Measurements from ENCODE around the gene CCDC57.

The CCDC57 gene

GRCh38 chr17:82173351-82174041 lies 39.1 kb downstream of the CCDC57 start:
- no peak for TF ChIP-seq CTCF (IDR thresholded peaks at IDR 0.05; ENCODE audit: low read depth, low read length)
- H3K4me3 ChIP-seq (replicated peaks in 1 of 2; ENCODE audit: low read depth in 2 of 2, low read length in 2 of 2) = no peak overlapping the region
- no peak for DNase-seq (ENCODE audit: low read depth in 2 of 2)

DNA sequence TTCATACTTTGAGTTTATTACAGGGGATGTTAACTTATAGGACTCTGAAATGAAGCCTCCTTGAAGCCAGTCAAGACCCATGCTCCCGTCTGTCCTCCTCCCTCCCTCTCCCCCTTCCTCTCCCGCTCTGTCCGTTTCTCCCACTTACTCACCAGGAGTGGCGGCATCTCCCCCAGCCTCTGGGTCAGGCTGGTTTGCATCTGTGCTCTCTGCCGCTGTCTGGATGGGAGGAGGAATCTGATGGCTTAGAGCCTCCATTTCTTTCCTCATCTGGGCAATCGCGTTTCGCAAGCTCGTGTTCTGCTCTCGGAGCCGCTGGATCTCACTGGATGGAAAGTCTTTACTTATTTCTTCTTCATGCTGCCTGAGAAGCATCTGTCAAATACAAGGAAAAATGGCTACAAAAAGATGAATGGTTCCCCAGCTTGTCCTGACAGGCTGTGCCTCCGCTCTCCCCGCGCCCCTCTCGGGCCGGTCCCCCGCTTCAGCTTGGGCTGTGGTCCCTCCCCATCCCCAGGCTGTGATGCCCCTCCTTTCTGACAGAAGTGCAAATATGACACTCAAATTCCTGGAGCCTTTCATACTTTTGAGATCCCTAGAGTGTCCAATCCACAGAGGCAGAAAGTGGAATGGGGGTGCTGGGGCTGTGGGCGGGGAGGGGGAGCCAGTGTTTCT lies 40.0 kb downstream of the CCDC57 start:
- no peak for DNase-seq (ENCODE audit: low read depth in 2 of 2)
- H3K4me3 ChIP-seq (replicated peaks in 1 of 2; ENCODE audit: low read depth in 2 of 2, low read length in 2 of 2) = no peak overlapping the region
- no peak for TF ChIP-seq CTCF (IDR thresholded peaks at IDR 0.05; ENCODE audit: low read depth, low read length)

DNA sequence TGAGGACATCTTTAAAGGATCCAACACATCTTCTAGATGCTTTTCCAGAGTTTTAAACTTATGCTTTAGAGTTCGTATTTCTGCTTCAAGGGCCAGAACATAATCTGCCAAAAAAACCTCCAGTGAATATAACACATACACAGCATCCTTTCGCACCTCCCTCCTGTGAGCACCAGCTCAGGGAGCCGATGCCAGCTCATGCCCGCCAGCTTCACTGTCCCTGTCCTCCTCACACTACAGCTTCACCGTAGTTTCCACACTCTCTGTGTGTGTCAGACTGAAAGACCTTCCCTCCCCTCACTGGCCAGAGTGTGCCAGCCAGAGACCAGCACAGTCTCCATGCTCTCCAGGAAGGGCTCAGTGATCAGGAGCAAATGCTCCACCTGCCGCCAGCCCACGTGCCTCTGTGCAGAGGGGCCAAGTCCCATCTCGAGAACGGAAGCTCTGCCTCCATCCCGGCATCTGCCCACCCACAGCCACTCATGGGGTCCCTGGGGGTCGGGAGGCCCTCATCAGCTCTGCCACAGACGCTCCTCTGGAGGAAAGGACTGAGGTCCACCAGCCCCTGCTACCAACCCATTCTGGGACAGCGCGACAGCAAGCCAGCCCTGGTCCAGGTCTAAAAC lies 40.8 kb downstream of the CCDC57 start:
- no peak for DNase-seq (ENCODE audit: low read depth in 2 of 2)
- no peak overlapping the region for H3K4me3 ChIP-seq (replicated peaks in 1 of 2; ENCODE audit: low read depth in 2 of 2, low read length in 2 of 2)
- no peak for TF ChIP-seq CTCF (IDR thresholded peaks at IDR 0.05; ENCODE audit: low read depth, low read length)

DNA sequence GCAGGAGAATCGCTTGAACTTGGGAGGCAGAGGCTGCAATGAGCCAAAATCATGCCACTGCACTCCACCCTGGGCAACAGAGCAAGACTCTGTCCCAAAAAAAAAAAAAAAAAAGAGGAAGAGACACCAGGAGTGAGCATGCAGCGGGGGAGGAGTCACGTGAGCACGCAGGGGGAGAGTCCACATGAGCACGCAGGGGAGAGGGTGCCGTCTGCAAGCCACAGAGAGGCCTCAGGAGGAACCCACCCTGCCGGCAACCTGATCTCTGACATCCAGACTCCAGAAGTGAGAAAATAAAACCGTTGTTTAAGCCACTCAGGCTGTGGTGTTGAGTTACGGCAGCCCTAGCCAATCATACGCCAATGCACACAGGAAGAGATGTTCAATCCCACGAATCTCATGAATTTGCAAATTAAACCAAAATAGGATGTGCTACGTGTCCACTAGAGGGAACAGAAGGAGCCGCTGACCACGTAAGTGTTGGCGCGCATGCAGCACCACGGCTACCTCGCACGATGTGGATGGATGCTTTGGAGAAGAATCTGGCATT lies 42.2 kb downstream of the CCDC57 start:
- TF ChIP-seq CTCF (IDR thresholded peaks at IDR 0.05; ENCODE audit: low read depth, low read length) = no peak
- DNase-seq (ENCODE audit: low read depth in 2 of 2) = no peak
- H3K4me3 ChIP-seq (replicated peaks in 1 of 2; ENCODE audit: low read depth in 2 of 2, low read length in 2 of 2) = no peak overlapping the region

GRCh38 chr17:82168568-82168967 lies 44.1 kb downstream of the CCDC57 start:
- TF ChIP-seq CTCF (IDR thresholded peaks at IDR 0.05; ENCODE audit: low read depth, low read length) = no peak
- DNase-seq (ENCODE audit: low read depth in 2 of 2) = no peak
- H3K4me3 ChIP-seq (replicated peaks in 1 of 2; ENCODE audit: low read depth in 2 of 2, low read length in 2 of 2) = no peak overlapping the region

DNA sequence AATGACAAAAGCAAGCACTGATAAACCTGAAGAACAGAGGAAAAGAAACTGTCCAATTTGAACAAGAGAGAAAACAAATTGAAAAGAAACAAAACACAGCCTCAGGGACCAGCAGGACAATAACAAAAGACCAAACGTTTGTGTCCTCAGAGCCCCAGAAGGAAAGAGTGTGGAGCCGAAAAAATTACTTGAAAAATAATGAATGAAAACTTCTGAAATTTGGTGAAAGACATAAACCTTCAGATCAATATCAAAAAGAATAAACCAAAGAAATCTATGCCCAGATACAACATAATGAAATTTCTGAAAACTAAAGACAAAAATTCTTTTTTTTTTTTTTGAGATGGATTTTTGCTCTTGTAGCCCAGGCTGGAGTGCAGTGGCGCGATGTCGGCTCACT lies 45.6 kb downstream of the CCDC57 start:
- TF ChIP-seq CTCF (IDR thresholded peaks at IDR 0.05; ENCODE audit: low read depth, low read length) = no peak
- no peak overlapping the region for H3K4me3 ChIP-seq (replicated peaks in 1 of 2; ENCODE audit: low read depth in 2 of 2, low read length in 2 of 2)
- no peak for DNase-seq (ENCODE audit: low read depth in 2 of 2)

All from cardiac fibroblast (primary cell).